ACHN (cell line): ENCODE measurements around the gene DHRS13.

Source experiments
- DNase-seq: peaks from one replicate; pipeline ENCODE4 v3.0.0-alpha.2; 2015
- in situ Hi-C: cut with HindIII; loops from 2 replicates; pipeline ENCODE4 v1.10.0; 2017; ENCODE audit warnings: low sequenced_read_pairs, low pct_ligation_motif_present, low pct_unique_long_range_greater_than_20kb

The DHRS13 gene, protein sequence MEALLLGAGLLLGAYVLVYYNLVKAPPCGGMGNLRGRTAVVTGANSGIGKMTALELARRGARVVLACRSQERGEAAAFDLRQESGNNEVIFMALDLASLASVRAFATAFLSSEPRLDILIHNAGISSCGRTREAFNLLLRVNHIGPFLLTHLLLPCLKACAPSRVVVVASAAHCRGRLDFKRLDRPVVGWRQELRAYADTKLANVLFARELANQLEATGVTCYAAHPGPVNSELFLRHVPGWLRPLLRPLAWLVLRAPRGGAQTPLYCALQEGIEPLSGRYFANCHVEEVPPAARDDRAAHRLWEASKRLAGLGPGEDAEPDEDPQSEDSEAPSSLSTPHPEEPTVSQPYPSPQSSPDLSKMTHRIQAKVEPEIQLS

DNA sequence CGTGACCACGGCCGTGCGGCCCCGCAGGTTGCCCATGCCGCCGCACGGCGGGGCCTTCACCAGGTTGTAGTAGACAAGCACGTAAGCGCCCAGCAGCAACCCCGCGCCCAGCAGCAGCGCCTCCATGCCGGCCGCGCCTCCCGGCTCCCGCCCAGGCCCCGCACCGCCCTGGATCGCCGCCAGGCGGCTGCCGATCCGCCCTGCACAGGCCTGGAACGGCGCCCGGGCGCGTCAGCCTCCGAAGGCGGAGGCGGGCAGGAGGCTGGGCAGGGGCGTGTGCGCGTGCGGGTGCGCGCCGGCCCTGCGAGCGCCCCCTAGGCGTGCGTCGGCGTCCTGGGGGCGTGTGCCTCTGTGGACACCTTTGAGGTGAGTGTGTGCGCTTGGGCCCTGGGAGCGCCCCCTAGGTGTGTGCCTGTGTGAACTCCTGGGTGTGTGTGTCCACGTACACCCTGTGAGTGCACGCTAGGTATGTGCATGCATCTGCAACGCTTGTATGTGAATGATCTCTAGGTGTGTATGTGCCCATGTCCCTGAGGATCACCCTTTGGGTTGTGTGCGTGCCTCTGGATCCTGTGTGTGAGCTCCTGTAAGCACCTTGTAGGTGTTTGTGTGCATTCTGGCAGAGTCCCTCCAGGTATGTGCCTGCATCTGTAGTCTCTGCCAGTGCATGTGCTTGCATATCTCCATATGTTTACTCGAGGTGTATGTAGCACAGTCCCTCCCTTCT is at the start of gene DHRS13:
Gene DHRS13 (minus strand): TSS at position 261 of the 727 bp plus-strand sequence. CDS start 135 bp downstream, at position 126.
- in situ Hi-C loops = no loop called here
- peak; percentile 96 for DNase-seq

DNA sequence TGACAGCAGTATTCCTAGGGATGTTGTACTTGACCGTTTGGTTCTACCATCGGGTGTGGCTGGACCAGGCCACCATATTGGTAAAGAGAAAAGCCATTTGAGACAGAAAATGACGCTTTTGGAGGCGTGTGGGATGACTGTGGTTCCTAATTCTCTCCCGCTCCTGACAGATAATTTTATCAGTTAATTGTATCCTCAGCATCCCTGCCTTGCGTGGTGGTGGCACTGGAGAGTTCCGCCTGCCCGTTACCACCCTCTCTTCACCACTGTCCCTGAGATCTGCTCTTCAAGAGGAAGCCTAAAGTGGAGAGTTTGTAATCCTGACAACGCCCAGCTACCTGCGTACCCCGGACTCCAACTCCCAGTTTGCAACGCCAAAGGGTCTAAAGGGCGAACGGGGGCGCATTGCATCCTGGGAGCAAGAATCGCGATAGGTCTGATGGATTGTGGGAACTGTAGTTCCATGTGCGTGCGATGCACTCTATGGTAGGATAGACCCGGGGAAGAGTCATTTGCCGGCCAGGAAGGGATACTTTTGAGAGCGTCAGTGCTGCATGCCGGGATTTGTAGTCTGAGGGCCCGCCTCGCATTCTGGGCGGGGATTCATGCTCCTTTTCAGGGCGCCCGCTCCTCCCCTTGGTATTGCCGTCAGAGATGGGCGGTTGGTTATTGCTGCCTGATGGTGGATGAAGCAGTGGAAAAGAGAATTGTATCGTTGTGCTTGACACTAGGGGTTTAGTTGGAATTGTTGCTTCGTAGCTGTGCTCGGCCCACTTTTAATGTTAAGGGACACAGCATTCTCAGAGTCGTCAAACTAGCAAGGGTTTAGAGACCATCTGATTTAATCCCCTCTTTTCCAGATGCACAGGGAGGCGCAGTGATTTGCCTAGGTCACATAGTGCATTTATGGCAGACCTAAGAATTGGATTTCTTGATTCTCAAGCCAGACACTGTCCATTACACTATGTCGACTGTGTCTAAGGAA is 49.4 kb upstream of the DHRS13 start:
- in situ Hi-C loops = no loop called here
- peak; percentile 99 for DNase-seq

DNA sequence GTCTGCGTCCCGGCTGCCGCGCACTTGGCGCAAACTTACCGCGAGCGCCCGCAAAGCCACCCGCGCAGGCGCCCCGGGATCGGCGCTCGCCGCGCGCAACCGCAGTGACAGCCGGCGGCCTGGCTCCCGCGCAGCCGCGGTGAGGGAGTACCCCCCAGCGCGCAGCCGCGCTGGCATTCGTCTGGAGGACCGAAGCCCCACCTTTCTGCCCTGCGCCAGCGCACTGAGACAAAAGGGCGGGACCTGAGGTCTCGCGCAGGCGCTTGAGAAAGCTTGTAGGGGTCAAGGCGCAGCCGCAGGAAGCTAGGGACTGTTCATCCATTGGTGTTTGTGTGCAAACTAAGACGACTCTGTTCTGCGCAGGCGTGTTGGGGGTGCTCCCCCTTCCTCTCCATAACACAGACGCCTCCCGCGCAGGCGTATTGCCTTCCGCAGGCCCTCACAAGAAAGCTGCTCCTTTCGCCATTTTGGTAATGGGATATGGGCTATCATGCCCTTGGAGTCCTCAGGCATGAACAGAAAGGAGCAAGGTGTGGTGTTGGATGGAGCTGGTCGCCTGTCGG is 48.6 kb upstream of the DHRS13 start, which contains the start of gene PHF12:
Gene PHF12 (minus strand): TSS at position 91 of the 563 bp plus-strand sequence. CDS start 558 bp downstream, outside the sequence.
- DNase-seq = peak; percentile 100
- in situ Hi-C loops = no loop called here

DNA sequence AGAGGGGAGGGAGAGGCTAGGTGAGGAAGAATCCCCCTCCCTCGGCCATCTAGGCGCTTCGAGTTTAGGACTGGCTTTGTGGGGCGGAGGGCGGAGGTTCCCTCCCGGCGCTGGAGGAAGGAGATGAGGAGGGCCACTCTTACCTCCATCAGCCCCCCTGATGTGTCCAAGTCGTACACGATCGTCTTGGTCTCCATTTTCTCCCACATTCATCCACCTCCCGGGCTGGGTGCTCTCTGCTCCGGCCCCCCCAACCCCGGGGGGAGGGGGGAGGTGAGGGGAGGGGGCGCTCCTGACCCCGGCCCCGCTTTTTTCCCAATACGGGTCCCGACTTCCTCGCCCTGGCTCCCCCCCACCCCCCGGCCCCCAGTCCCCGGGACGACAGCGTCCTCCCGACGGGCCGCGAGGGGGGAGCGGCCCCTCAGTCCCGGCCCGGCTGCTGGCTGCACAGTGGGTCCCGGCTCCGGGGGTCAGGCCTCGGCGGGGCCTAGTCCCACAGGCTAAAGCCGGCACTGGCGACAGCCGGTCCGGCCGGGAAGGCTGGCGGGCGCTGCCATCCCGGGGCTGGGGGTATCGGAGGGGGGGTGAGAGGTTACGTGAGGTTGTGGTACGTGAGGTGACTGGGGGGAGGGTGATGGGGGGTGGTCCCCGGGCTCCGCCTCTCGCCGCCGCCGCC is 48.0 kb upstream of the DHRS13 start:
- in situ Hi-C loops = no loop called here

DNA sequence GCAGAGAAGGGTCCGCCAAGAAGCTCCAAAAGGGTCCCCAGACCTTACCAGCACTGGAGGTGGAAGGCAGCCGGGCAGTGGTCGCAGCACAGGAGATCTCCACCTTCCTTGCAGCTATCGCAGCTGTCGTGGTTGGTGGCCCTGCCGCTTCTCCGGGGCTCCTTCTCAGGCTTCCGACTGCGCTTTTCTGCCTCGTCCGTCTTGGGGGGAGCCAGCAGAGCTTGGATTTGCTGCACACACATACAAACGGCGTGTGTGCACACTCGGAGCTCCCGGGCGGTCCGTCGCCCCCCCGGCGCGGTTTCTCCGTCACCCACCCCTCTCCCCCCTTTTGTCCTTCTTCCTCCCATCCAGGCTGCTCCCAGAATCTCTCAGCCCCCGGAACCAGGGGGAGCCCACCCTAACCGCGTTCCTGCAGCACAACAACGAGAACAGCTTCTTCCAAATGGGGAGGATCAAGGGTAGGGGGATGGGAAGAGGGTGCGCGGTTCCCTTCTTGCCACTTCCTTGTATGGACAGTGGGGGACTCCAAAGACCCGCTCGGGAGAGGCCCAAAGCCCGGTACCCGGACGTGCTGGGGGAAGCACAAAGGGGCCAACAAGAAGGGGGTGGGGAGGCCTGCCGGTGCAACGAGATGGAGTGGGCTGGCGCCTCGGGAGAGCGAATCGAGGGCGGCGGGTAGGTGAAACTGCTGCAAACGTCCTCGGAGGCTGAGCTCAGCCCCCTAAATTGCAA is 47.3 kb upstream of the DHRS13 start:
- DNase-seq = peak; percentile 48
- in situ Hi-C loops = no loop called here

More for the DNA sequence above, 48.0 kb upstream of the DHRS13 start:
- no peak for DNase-seq

DNA sequence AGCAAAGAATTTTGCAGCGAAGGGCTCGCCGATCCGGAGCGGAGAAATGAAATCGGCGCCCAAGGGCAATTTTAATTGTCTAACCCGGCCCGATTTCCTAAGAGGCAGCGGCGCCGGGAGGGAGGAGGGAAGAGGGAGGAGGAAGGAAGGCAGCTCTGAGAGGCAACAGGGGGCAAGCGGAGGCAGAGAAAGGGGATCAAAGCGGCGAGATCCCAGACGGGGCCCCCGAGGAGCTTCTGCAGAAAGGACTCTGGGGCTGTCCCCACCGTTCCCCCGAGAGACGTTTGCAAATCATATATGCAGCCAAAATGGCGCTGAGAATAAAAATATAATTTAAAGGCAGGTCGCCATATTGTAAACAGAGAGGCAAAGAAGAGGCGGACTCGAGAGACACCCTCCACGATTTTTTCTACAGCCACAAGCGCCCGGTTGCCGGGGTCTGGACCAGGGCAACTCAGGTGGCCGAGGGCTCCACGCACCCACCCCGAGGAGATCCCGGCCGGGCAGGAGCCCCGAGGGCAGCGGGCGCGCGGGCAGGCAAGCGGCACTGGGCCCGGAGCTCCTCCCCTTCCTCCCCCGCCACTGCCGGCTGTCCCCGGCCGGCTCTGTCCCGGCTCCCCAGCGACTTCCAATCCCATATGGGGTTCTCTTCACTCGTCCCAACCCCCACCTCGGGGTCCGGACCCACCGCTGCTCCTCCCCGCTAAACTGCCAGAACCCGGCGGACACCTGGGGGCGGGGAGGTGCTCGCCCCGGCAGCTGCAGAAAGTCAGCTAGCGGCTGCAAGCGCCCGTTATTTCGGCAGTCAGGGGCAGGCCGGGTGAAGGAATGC is 46.5 kb upstream of the DHRS13 start:
- DNase-seq = peak; percentile 57
- in situ Hi-C loops = no loop called here

DNA sequence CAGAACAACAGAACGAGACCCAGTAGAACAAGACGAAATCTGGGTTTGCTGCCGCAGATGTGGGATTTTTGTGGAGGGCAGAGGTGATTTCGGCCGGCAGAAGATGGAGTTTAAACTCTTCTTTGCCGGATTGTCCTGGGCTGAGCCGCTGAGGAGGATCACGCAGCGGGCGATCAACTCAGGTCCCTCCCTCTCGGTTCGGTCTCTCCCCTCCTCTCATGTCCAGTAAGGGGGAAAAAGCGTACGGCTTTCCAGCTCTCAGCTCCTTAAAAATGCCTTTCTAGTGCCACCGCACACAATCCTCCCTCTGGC is 46.0 kb upstream of the DHRS13 start:
- in situ Hi-C loops = no loop called here
- DNase-seq = no peak

DNA sequence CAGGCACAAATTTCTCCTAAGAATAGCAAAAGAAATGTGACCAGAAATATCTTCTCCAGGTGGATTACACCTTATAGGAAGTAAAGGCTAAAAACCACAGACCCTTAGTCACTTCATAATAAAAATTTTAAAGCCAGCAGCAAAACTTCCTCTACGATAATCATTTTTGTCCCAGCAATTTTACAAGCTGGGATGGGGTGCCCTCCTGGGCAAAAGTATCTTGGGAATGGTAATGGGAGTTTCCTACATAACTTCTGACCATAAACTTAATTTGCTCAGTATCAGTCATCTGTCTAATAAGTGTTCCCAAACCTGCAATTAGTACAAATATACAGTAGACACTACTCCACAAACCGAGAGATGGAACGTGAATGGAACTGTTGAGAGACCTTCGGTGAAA is 45.5 kb upstream of the DHRS13 start:
- no peak for DNase-seq
- in situ Hi-C loops = no loop called here

DNA sequence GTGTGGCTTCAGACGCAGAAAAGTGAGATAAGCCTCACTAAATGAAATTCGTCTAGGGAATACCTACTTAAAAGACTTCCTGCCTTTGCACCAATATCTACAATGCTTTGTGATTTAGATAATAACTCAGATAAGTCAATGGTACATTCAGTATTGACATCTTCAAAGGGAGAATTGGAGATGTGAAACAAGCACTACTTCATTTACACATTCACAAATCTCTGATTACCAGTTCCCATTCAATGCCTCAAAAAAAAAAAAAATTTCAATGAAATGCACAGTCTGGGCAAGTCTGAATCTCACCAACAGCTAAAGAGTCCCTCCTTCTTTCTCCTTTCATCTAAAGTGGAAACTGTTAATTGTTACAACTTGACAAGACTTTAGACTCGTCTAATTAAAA is 44.8 kb upstream of the DHRS13 start:
- no peak for DNase-seq
- in situ Hi-C loops = no loop called here

DNA sequence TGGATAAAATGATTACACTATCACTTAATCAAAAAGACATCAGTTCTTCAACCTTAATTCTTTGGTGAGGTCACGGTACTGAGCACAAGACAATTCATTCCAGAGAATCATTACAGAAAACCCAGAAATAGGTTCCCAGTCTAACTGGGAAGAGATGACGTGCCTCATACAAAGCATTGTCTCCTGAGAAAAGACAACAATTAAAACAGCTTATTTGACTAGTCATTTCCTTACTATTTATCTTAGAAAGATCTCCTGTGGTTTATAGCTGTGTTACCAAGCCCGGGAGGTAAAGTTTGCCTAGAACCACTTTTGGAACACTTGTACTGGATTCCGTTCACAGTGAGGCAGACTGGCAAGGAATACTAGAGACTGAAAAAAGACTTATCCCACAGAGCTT is 43.4 kb upstream of the DHRS13 start:
- DNase-seq = no peak
- in situ Hi-C loops = no loop called here

DNA sequence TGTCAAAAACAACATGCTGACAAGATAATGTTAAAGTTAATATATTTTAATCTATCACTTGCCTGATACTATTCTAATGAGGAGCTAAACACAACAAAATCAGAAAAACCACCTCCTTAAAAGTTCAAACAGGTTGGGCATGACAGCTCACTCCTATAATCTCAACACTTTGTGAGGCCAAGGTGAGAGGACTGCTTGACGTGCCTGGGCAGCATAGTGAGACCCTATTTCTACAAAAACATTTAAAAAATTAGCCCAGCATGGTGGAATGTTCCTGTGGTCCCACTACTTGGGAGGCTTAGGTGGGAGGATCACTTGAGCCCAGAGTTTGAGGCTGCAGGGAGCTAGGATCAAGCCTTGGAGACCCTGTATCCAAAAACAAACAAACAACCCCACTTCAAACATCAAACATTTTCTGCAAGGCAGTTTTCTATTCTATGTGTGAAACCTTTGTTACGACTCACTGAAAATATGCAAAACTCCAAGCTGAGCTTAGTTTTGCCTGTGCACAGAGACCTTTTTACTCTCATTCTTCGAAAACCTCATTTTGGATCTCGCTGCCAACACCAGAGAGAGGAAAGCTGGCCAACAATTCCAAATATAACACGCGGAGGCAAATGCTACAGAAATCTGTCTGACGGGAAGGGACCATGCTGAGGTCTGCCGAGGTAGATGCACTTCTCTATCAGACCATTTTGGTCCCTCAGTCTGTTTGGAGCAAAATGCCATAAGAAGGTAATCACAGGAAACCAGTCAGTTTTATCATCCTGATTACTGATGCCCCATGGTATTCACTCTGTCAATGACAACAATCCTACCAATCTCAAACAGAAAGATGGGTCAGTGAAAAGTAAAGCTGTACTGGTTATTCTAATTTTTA is 42.2 kb upstream of the DHRS13 start:
- no peak for DNase-seq
- in situ Hi-C loops = no loop called here

DNA sequence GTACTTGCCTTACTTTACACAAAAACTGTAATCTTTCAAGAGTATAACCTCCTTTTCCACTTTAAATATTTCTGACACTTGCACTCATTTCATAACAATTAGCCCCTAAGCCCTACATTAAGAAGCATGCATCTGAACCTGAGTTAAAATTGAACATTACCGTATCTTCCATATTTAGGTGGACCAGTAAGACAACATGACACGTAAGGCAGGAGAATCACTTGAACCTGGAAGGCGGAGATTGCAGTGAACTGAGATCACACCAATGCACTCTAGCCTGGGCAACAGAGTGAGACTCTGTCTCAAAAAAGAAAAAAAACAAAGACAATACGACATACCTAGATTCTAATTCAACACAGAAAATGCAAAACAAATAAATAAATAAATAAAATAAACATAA is 41.5 kb upstream of the DHRS13 start:
- in situ Hi-C loops = no loop called here
- DNase-seq = no peak

DNA sequence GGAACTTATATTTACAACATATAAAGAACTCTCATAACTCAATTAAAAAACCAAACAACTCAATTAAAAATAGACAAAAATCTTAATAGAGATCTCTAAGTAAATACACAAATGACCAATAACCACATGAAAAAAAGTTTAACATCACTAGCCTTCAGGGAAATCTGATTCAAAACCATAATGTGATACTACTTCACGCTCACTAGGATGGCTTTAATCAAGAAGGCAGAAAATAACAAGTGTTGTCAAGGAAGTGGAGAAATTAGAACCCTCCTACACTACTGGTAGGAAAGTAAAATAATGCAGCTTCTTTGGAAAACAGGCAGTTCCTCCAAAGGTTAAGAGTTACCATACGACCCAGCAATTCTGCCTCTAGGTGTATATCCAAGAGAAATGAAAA is 40.0 kb upstream of the DHRS13 start:
- no peak for DNase-seq
- in situ Hi-C loops = no loop called here

DNA sequence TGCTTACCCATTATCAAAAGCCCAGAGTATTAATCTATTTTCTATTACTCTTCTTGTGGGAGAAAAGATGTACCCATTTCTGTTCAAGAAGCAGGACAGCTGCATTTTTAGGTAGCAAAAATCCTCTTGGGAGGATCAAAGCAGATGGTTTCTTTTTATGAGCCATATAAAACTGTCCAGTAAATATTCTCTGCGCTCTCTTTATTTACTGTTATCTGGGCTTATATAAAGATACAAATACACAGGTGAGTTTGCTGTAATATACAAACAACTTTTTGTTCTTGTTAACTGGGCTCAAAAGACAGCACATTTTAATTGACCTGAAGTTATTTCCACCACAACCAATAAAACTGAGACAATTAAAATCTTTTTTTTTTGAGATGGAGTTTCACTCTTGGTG is 38.4 kb upstream of the DHRS13 start:
- DNase-seq = no peak
- in situ Hi-C loops = no loop called here

DNA sequence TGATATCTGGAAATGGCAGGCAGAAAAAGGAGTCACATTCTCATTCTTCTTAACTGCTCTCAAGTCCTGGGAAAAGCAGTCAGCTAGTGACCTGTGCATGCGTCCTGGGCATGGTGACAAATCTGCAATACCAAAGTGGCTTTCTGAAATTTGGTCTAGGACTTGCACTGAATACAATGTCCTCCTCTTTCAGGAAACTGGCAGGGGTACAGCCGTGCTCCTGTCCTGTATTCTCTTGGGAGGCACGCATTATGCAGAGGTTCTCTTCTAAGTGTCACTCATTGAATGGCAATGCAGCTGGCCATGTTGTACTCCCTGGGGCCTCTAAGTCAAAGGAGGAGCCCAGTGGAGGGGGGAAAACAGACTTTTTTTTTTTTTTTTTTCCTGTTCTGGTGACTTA is 37.8 kb upstream of the DHRS13 start:
- no peak for DNase-seq
- in situ Hi-C loops = no loop called here

DNA sequence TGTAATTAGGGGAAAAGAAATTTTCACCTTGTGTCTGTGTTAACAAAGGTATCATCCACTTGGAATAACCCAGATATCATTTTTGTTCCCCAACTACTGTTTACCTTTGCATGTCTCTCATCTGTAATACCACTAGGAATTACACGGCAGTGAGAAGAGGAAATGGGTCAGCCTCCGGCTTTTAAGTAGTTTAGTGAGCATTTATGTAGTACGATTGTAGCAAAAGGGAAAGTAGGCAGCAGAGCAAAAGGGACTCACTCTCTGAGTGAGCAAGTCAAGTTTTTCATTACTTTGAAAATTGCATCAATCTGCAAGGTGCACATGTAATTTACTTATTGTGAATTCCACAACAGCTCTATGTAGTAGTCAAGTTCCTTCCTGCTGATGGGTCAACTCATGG is 37.3 kb upstream of the DHRS13 start:
- no peak for DNase-seq
- in situ Hi-C loops = no loop called here
